ENCODE measurements around the gene ITIH1. TPM values are rescaled to one million over a fixed set of nuclear protein-coding genes. Genes with fewer than 3 reads are reported as not detected.

Gene ITIH1, protein sequence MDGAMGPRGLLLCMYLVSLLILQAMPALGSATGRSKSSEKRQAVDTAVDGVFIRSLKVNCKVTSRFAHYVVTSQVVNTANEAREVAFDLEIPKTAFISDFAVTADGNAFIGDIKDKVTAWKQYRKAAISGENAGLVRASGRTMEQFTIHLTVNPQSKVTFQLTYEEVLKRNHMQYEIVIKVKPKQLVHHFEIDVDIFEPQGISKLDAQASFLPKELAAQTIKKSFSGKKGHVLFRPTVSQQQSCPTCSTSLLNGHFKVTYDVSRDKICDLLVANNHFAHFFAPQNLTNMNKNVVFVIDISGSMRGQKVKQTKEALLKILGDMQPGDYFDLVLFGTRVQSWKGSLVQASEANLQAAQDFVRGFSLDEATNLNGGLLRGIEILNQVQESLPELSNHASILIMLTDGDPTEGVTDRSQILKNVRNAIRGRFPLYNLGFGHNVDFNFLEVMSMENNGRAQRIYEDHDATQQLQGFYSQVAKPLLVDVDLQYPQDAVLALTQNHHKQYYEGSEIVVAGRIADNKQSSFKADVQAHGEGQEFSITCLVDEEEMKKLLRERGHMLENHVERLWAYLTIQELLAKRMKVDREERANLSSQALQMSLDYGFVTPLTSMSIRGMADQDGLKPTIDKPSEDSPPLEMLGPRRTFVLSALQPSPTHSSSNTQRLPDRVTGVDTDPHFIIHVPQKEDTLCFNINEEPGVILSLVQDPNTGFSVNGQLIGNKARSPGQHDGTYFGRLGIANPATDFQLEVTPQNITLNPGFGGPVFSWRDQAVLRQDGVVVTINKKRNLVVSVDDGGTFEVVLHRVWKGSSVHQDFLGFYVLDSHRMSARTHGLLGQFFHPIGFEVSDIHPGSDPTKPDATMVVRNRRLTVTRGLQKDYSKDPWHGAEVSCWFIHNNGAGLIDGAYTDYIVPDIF
- total RNA-seq (2012; rRNA removed) (not detected in 2 replicates), polyA plus RNA-seq (2012; rRNA removed) (not detected in 2 replicates), Bru-seq, nascent RNA (not detected), BruChase-seq, experiment 1, labeled RNA remaining after a 6-hour chase (not detected), BruChase-seq, experiment 2, labeled RNA remaining after a 2-hour chase (not detected)
- polyA plus RNA-seq (2012; cell fraction: cytosol; rRNA removed): not detected in 2 replicates
- not detected in 2 replicates for polyA plus RNA-seq (2012; cell fraction: nucleus; rRNA removed; ENCODE audit: low replicate concordance)
- long read RNA-seq: 0 reads

DNA sequence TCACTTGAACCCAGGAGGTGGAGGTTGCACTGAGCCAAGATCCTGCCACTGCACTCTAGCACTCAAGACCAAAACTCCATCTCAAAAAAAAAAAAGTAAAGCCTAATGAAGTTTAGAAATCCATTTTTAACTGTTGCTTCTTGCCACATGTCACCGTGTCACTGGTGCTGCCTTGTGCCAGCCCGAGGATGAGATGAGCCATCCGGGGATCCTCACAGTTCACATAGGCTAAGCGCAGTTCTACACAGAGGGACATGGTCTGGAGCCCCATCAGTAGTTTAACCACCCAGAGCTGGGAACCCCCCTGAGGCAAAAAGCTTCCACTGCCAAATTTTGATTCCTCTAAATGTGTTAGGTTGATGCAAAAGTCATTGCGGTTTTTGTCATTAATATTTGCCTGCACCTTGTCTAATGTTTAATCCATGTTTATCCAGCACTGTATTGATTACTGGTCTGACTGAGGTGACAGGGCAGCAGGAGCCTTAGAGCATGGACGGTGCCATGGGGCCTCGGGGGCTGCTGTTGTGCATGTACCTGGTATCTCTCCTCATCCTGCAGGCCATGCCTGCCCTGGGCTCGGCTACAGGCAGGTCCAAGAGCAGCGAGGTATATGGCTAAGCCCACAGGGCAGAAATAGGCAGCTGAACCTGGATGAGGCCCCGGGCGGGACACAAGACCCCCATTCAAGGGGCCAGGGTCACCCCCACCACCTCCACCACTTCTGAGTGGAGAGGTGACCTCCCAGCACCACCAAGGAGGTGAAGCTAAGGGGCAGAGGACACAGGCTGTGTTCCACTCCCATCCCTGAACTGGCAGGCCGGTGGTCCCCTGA lies at the start of gene ITIH1:
ITIH1 (plus strand) TSS at position 473 of the 832 bp plus-strand sequence; CDS start at position 490, 17 bp downstream.
- Histone ChIP-seq H2BK15ac (ENCODE audit: low read depth, low read length) (no peak within 1 kb of the TSS), H3K4ac (ENCODE audit: low read depth, low read length) (no peak within 1 kb of the TSS), H3K4me2 (ENCODE audit: low read depth, low read length) (no peak within 1 kb of the TSS), H3K9me1 (ENCODE audit: insufficient read depth, low read length) (0 out of 2 replicates have a peak, but pooled peaks cover 4% of the 10 kb centered on the region), H2AK5ac (ENCODE audit: low read depth, low read length) (no peak within 1 kb of the TSS), H3K56ac (ENCODE audit: extremely low read depth, insufficient read depth, low read length) (no peak within 1 kb of the TSS), H2BK120ac (ENCODE audit: low read depth, low read length) (no peak within 1 kb of the TSS), H3K27ac (ENCODE audit: insufficient read depth, low read length) (no peak within 1 kb of the TSS), H2AFZ (replicated peaks; ENCODE audit: low read length, poor library complexity) (peak within 1 kb of the TSS; percentile 15), H3K18ac (ENCODE audit: low read depth, low read length) (no peak within 1 kb of the TSS), H2BK5ac (ENCODE audit: low read depth, low read length, poor library complexity, severe bottlenecking) (no peak within 1 kb of the TSS), H3K79me1 (ENCODE audit: low read depth in 1 of 2, low read length in 2 of 2) (no peaks in the 10 kb centered on the region), H4K8ac (ENCODE audit: low read depth in 2 of 2, low read length in 2 of 2) (no peak within 1 kb of the TSS), H2AK9ac (replicated peaks; ENCODE audit: low read depth, low read length, poor library complexity) (no peak within 1 kb of the TSS), H3K9ac (ENCODE audit: low read depth, low read length) (no peak within 1 kb of the TSS), H3K36me3 (ENCODE audit: control insufficient read depth, insufficient read depth, low read length) (no peaks in the 10 kb centered on the region), H3K23ac (ENCODE audit: low read depth, low read length) (no peak within 1 kb of the TSS), H2BK20ac (ENCODE audit: low read depth, low read length) (no peak within 1 kb of the TSS), H3K14ac (replicated peaks; ENCODE audit: low read depth, low read length) (no peak within 1 kb of the TSS), H4K5ac (ENCODE audit: low read depth, low read length) (no peak within 1 kb of the TSS), H4K91ac (ENCODE audit: insufficient read depth, low read depth, low read length) (no peak within 1 kb of the TSS), H3K4me3 (ENCODE audit: insufficient read depth, low read depth, low read length) (no peak within 1 kb of the TSS), H3K4me1 (ENCODE audit: control insufficient read depth, insufficient read depth, low read length) (no peaks in the 10 kb centered on the region), H3K9me3 (ENCODE audit: control insufficient read depth, insufficient read depth, low read length) (no peaks in the 10 kb centered on the region), H3K27me3 (ENCODE audit: control insufficient read depth, insufficient read depth, low read length) (peaks cover 34% of the 10 kb centered on the region; the same call in 1 of the 2 replicates), H4K20me1 (ENCODE audit: insufficient read depth, low read length) (no peaks in the 10 kb centered on the region)
- DNase-seq (no peak), ATAC-seq (ENCODE audit: low read depth) (no peak)
- TF ChIP-seq RCOR1 (IDR thresholded peaks at IDR 0.05; ENCODE audit: insufficient replicate concordance, low read length): no peak
- no peak for TF ChIP-seq MAZ (IDR thresholded peaks at IDR 0.05; ENCODE audit: borderline replicate concordance, low read depth, low read length)
- TF ChIP-seq, protein P1, sequence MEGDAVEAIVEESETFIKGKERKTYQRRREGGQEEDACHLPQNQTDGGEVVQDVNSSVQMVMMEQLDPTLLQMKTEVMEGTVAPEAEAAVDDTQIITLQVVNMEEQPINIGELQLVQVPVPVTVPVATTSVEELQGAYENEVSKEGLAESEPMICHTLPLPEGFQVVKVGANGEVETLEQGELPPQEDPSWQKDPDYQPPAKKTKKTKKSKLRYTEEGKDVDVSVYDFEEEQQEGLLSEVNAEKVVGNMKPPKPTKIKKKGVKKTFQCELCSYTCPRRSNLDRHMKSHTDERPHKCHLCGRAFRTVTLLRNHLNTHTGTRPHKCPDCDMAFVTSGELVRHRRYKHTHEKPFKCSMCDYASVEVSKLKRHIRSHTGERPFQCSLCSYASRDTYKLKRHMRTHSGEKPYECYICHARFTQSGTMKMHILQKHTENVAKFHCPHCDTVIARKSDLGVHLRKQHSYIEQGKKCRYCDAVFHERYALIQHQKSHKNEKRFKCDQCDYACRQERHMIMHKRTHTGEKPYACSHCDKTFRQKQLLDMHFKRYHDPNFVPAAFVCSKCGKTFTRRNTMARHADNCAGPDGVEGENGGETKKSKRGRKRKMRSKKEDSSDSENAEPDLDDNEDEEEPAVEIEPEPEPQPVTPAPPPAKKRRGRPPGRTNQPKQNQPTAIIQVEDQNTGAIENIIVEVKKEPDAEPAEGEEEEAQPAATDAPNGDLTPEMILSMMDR (conservative IDR thresholded peaks at IDR 0.05; ENCODE audit: low read depth, low read length): no peak
- TF ChIP-seq CHD1 (IDR thresholded peaks at IDR 0.05; ENCODE audit: low read depth, low read length): no peak
- TF ChIP-seq NFE2L2 (IDR thresholded peaks at IDR 0.05; ENCODE audit: low read depth, low read length): no peak
- TF ChIP-seq, protein P2, sequence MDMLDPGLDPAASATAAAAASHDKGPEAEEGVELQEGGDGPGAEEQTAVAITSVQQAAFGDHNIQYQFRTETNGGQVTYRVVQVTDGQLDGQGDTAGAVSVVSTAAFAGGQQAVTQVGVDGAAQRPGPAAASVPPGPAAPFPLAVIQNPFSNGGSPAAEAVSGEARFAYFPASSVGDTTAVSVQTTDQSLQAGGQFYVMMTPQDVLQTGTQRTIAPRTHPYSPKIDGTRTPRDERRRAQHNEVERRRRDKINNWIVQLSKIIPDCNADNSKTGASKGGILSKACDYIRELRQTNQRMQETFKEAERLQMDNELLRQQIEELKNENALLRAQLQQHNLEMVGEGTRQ (IDR thresholded peaks at IDR 0.05; ENCODE audit: low read depth, low read length): no peak
- ChIA-PET CTCF (no interaction called here), POLR2A (ENCODE audit: unreplicated experiment) (no interaction called here)
- in situ Hi-C loops (cut with MboI; ENCODE audit: low sequenced_read_pairs) (no loop called here), dilution Hi-C loops (cut with HindIII; ENCODE audit: low sequenced_read_pairs, unreplicated experiment) (no loop called here), intact Hi-C loops (cut with micrococcal nuclease) (no loop called here)
- 74% methylated on average over 6 of the region's 12 CpGs; no CpG with 5 or more reads in 1 of the 2 experiments for WGBS, 2 experiments (ENCODE audit: extremely low coverage in 2 of 2, insufficient read length in 1 of 2)
- BruUV-seq (replicated peaks): no TSS peak

All from IMR-90 (cell line).